HepG2 (cell line): ENCODE results near the gene PDPK1. TPM values are rescaled to one million over a fixed set of nuclear protein-coding genes. Genes with fewer than 3 reads are reported as not detected.

Source experiments
- AGO2 ChIP-seq: fragments of 200-400 bp; formaldehyde crosslinking; optimal IDR thresholded peaks from 2 replicates; pipeline ENCODE3; 2017; ENCODE audit warnings: mild to moderate bottlenecking, low read depth, low read length, moderate library complexity
- ARID5B ChIP-seq: IDR thresholded peaks from 2 replicates; pipeline ENCODE4 v1.4.0; 2020; ENCODE audit warnings: mild to moderate bottlenecking, missing genetic modification reagents
- DBP ChIP-seq: sonication (generic); formaldehyde crosslinking; IDR thresholded peaks from 2 replicates; pipeline ENCODE4 v1.4.0; 2020; ENCODE audit warnings: missing genetic modification reagents; ENCODE audit errors: not compliant biosample characterization
- ETV6 ChIP-seq: sonication (generic); formaldehyde crosslinking; conservative IDR thresholded peaks from 2 replicates; pipeline ENCODE4 v1.4.0; 2020; ENCODE audit warnings: missing genetic modification reagents
- HNRNPLL ChIP-seq: fragments of 200-400 bp; formaldehyde crosslinking; IDR thresholded peaks from 2 replicates; pipeline ENCODE4 v1.6.1; 2017; ENCODE audit warnings: mild to moderate bottlenecking, low read depth, low read length; ENCODE audit not compliant: poor library complexity, severe bottlenecking
- IRX3 ChIP-seq: sonication (generic); formaldehyde crosslinking; IDR thresholded peaks from 2 replicates; pipeline ENCODE4 v1.8.1; 2023; ENCODE audit warnings: mild to moderate bottlenecking, low read depth, missing genetic modification reagents, borderline replicate concordance
- MAFF ChIP-seq: IDR thresholded peaks from 2 replicates; pipeline ENCODE4 v1.6.1; 2011; ENCODE audit warnings: low read depth, low read length, improper control_type of control experiment
- NCOA5 ChIP-seq: sonication (generic); formaldehyde crosslinking; IDR thresholded peaks from 2 replicates; pipeline ENCODE4 v1.4.0; 2020; ENCODE audit warnings: missing genetic modification reagents
- PATZ1 ChIP-seq: sonication (generic); formaldehyde crosslinking; IDR thresholded peaks from 2 replicates; pipeline ENCODE4 v1.4.0; 2020; ENCODE audit warnings: missing genetic modification reagents
- SIX1 ChIP-seq: sonication (generic); formaldehyde crosslinking; IDR thresholded peaks from 2 replicates; pipeline ENCODE4 v1.4.0; 2020; ENCODE audit warnings: missing genetic modification reagents, borderline replicate concordance
- SMARCC2 ChIP-seq: fragments of 450-650 bp; IDR thresholded peaks from 2 replicates; pipeline ENCODE4 v1.6.1; 2017; ENCODE audit warnings: antibody characterized with exemption, mild to moderate bottlenecking
- SPEN ChIP-seq: sonication (generic); formaldehyde crosslinking; IDR thresholded peaks from 2 replicates; pipeline ENCODE4 v1.5.1; 2020; ENCODE audit warnings: low read depth, mild to moderate bottlenecking, missing genetic modification reagents
- ZBTB2 ChIP-seq: sonication (generic); formaldehyde crosslinking; IDR thresholded peaks from 2 replicates; pipeline ENCODE4 v1.8.0; 2022; ENCODE audit warnings: low read depth, missing genetic modification reagents
- ZNF20 ChIP-seq: sonication (generic); formaldehyde crosslinking; IDR thresholded peaks from 2 replicates; pipeline ENCODE4 v1.4.0; 2020; ENCODE audit warnings: mild to moderate bottlenecking, moderate library complexity, missing genetic modification reagents
- ZNF260 ChIP-seq: sonication (generic); formaldehyde crosslinking; IDR thresholded peaks from 2 replicates; pipeline ENCODE4 v1.4.0; 2020; ENCODE audit warnings: missing genetic modification reagents, low read depth, mild to moderate bottlenecking, borderline replicate concordance
- ZNF33A ChIP-seq: sonication (generic); formaldehyde crosslinking; IDR thresholded peaks from 2 replicates; pipeline ENCODE4 v1.5.1; 2020; ENCODE audit warnings: missing genetic modification reagents, mild to moderate bottlenecking, moderate library complexity, borderline replicate concordance
- polyA plus RNA-seq, 8 experiments: library from polyadenylated mRNA; depleted of rRNA in 3 of 8; stranded (reverse) in 7 of 8; unstranded in 1 of 8; fragments of >200 nt; fragmentation: Illumina TruSeq in 4 of 8; extraction: Trizol in 4 of 8; gene quantifications; 2 replicates each; pipeline versions ENCODE4 v1.2.1 to v1.2.3, GENCODE V29; 2011 to 2016; ENCODE audit warnings: low read depth in 4 of 8, missing spikeins in 1 of 8, mixed read lengths in 1 of 8; ENCODE audit not compliant: insufficient read depth in 1 of 8
- total RNA-seq, 5 experiments: library from RNA; depleted of rRNA; stranded (reverse); fragments of >200 nt; fragmentation: Illumina TruSeq; extraction: Trizol; gene quantifications; 2 replicates each; pipeline ENCODE4 v1.2.3, GENCODE V29; 2016; ENCODE audit warnings: low read depth in 1 of 5
- TF ChIP-seq, protein P1 (sequence below): sonication (generic); formaldehyde crosslinking; IDR thresholded peaks from 2 replicates; pipeline ENCODE4 v1.8.1; 2023; ENCODE audit warnings: mild to moderate bottlenecking, missing genetic modification reagents

PDPK1 gene
- total and polyA plus RNA-seq, 2 of the 13 experiments (the other 11 are each of a cell fraction or from before 2014, with no cell fraction given), result 59.6 to 129 TPM

GRCh38 chr16:2500918-2501750 is 36.7 kb upstream of the PDPK1 start (continued):
- TF ChIP-seq ARID5B (CRISPR knock-in tag) (no peak), HNRNPLL (peak; percentile 37), ZNF260 (CRISPR knock-in tag) (no peak), IRX3 (no peak), NCOA5 (CRISPR knock-in tag) (no peak), AGO2 (peak; percentile 49), PATZ1 (CRISPR knock-in tag) (peak; percentile 72), ZNF20 (no peak), ZBTB2 (no peak), ZNF33A (no peak), SIX1 (CRISPR knock-in tag) (no peak), SPEN (CRISPR knock-in tag) (peak; percentile 48; the same call in 1 of the 2 replicates), DBP (no peak), SMARCC2 (no peak), MAFF (no peak), ETV6 (CRISPR knock-in tag) (no peak)
- TF ChIP-seq, protein P1, sequence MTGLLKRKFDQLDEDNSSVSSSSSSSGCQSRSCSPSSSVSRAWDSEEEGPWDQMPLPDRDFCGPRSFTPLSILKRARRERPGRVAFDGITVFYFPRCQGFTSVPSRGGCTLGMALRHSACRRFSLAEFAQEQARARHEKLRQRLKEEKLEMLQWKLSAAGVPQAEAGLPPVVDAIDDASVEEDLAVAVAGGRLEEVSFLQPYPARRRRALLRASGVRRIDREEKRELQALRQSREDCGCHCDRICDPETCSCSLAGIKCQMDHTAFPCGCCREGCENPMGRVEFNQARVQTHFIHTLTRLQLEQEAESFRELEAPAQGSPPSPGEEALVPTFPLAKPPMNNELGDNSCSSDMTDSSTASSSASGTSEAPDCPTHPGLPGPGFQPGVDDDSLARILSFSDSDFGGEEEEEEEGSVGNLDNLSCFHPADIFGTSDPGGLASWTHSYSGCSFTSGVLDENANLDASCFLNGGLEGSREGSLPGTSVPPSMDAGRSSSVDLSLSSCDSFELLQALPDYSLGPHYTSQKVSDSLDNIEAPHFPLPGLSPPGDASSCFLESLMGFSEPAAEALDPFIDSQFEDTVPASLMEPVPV (CRISPR knock-in tag), result no peak
